Testis (tissue), 2 donors: ENCODE measurements around the gene CERKL.

ENCODE experiments used
- CTCF ChIP-seq, 3 experiments: fragments of 450-650 bp in 2 of 3; fragments of 200-600 bp in 1 of 3; sonication (generic) in 1 of 3; IDR thresholded peaks; one replicate each; pipeline ENCODE4 v1.5.1; 2016 to 2019; ENCODE audit warnings: antibody characterized with exemption in 3 of 3, mild to moderate bottlenecking in 2 of 3, moderate library complexity in 1 of 3
- POLR2A ChIP-seq: fragments of 450-650 bp; IDR thresholded peaks from one replicate; pipeline ENCODE4 v1.6.1; 2017; ENCODE audit warnings: antibody characterized with exemption, mild to moderate bottlenecking, moderate library complexity

GRCh38 chr2:181542170-181542569, 114.7 kb downstream of the CERKL start:
- TF ChIP-seq POLR2A: no peak
- TF ChIP-seq CTCF (IDR thresholded peaks at IDR 0.05): no peak
